H1 (cell line): ENCODE data around the gene WSCD2. TPM values are rescaled to one million over a fixed set of nuclear protein-coding genes. Genes with fewer than 3 reads are reported as not detected.

Source experiments
- CTCF ChIA-PET: fragments of 300-600 bp; sonication (Branson Sonifier 250); formaldehyde crosslinking; loops from one replicate; lab custom pipeline; 2021; ENCODE audit not compliant: partially characterized antibody; lab: Charles Lee
- POLR2A ChIA-PET: fragments of 300-600 bp; sonication (Branson Sonifier 250); formaldehyde crosslinking; loops from one replicate; lab custom pipeline; 2021; ENCODE audit warnings: inconsistent platforms; ENCODE audit not compliant: partially characterized antibody; lab: Charles Lee
- DNase-seq, 2 experiments: peaks; one replicate each; pipeline versions ENCODE4 v3.0.0 to v3.0.0-alpha.2; 2010 to 2022; ENCODE audit warnings: low spot score in 2 of 2, low read depth in 1 of 2, mixed read lengths in 1 of 2
- FAIRE-seq: peaks from 2 replicates; lab custom pipeline; 2011; peaks lifted over from hg19 to GRCh38; lab: Jason Lieb, UNC
- H2AFZ ChIP-seq: 2 replicates; pipeline ENCODE4 v1.8.1; 2012; ENCODE audit warnings: low read length, inconsistent platforms
- H2AK5ac ChIP-seq: 2 replicates; pipeline ENCODE4 v1.6.1; 2013; ENCODE audit warnings: low read depth, low read length
- H2BK120ac ChIP-seq: replicated peaks from 2 replicates; pipeline ENCODE3; 2013; ENCODE audit warnings: low read depth, low read length, inconsistent platforms
- H2BK12ac ChIP-seq: 2 replicates; pipeline ENCODE4 v1.6.1; 2013; ENCODE audit warnings: low read depth, low read length
- H2BK15ac ChIP-seq: 2 replicates; pipeline ENCODE4 v1.6.1; 2013; ENCODE audit warnings: low read length
- H2BK20ac ChIP-seq: 2 replicates; pipeline ENCODE4 v1.6.1; 2013; ENCODE audit warnings: low read length
- H2BK5ac ChIP-seq: 2 replicates; pipeline ENCODE4 v1.6.1; 2013; ENCODE audit warnings: low read depth, low read length
- H3K14ac ChIP-seq: 2 replicates; pipeline ENCODE4 v1.6.1; 2013; ENCODE audit warnings: inconsistent platforms; ENCODE audit not compliant: insufficient read length
- H3K18ac ChIP-seq: 2 replicates; pipeline ENCODE4 v1.6.1; 2013; ENCODE audit warnings: low read length; ENCODE audit errors: extremely low read depth
- H3K23ac ChIP-seq: 2 replicates; pipeline ENCODE4 v1.6.1; 2013; ENCODE audit warnings: inconsistent platforms; ENCODE audit not compliant: insufficient read length
- H3K23me2 ChIP-seq: 2 replicates; pipeline ENCODE4 v1.6.1; 2013; ENCODE audit warnings: low read depth, low read length
- H3K27ac ChIP-seq: 2 replicates; pipeline ENCODE4 v1.6.1; 2011; ENCODE audit warnings: low read depth, low read length, inconsistent platforms
- H3K27me3 ChIP-seq, 4 experiments: replicated peaks in 1 of 4; 1 replicate in 1 of 4; 2 replicates in 3 of 4; pipeline versions ENCODE4 v1.6.1 to v1.8.1; 2011 to 2013; ENCODE audit warnings: low read length in 3 of 4, mild to moderate bottlenecking in 3 of 4, inconsistent platforms in 2 of 4, mixed read lengths in 2 of 4, moderate library complexity in 1 of 4; ENCODE audit not compliant: control insufficient read depth in 3 of 4, insufficient read depth in 3 of 4; ENCODE audit errors: extremely low read depth in 1 of 4
- H3K36me3 ChIP-seq, 4 experiments: 2 replicates each; pipeline versions ENCODE4 v1.6.1 to v1.8.1; 2011 to 2013; ENCODE audit warnings: mild to moderate bottlenecking in 4 of 4, low read length in 3 of 4, moderate library complexity in 2 of 4, control low read depth in 1 of 4, inconsistent platforms in 1 of 4; ENCODE audit not compliant: insufficient read depth in 4 of 4, control insufficient read depth in 2 of 4
- H3K4ac ChIP-seq: replicated peaks from 2 replicates; pipeline ENCODE3; 2013; ENCODE audit warnings: low read length, low read depth, mixed read lengths, inconsistent platforms; ENCODE audit not compliant: insufficient read length
- H3K4me1 ChIP-seq, 4 experiments: replicated peaks in 1 of 4; 1 replicate in 1 of 4; 2 replicates in 3 of 4; pipeline versions ENCODE4 v1.6.1 to v1.8.1; 2011 to 2013; ENCODE audit warnings: low read length in 3 of 4, inconsistent platforms in 2 of 4, mixed read lengths in 1 of 4; ENCODE audit not compliant: insufficient read depth in 4 of 4, control insufficient read depth in 3 of 4
- H3K4me2 ChIP-seq, 2 experiments: 2 replicates each; pipeline versions ENCODE4 v1.6.1 to v1.8.1; 2011 to 2013; ENCODE audit warnings: low read depth in 2 of 2, low read length in 2 of 2, control low read depth in 1 of 2, inconsistent platforms in 1 of 2, mild to moderate bottlenecking in 1 of 2; ENCODE audit not compliant: insufficient read depth in 1 of 2
- H3K4me3 ChIP-seq, 4 experiments: fragments of 200-600, 300-600 bp in 1 of 4; sonication (generic), shearing (Covaris generic), sonication (Bioruptor Twin) in 1 of 4; 2 replicates each; pipeline versions ENCODE4 v1.5.1 to v1.8.1; 2011 to 2016; ENCODE audit warnings: low read length in 4 of 4, low read depth in 3 of 4, control low read depth in 2 of 4, inconsistent platforms in 2 of 4, mild to moderate bottlenecking in 2 of 4, mixed read lengths in 1 of 4, moderate library complexity in 1 of 4; ENCODE audit not compliant: insufficient read depth in 2 of 4; ENCODE audit errors: extremely low read depth in 1 of 4
- H3K56ac ChIP-seq: replicated peaks from 2 replicates; pipeline ENCODE3; 2013; ENCODE audit warnings: low read depth, mild to moderate bottlenecking, mixed read lengths, low read length, inconsistent platforms; ENCODE audit not compliant: insufficient read length
- H3K79me1 ChIP-seq: 2 replicates; pipeline ENCODE4 v1.6.1; 2013; ENCODE audit warnings: low read depth, low read length, control low read depth
- H3K79me2 ChIP-seq, 2 experiments: 2 replicates each; pipeline versions ENCODE4 v1.6.1 to v1.8.1; 2012 to 2013; ENCODE audit warnings: low read length in 2 of 2, mild to moderate bottlenecking in 2 of 2, inconsistent platforms in 1 of 2; ENCODE audit not compliant: insufficient read depth in 2 of 2, control insufficient read depth in 1 of 2
- H3K9ac ChIP-seq, 4 experiments: replicated peaks in 1 of 4; 1 replicate in 1 of 4; 2 replicates in 3 of 4; pipeline versions ENCODE4 v1.6.1 to v1.8.1; 2011 to 2013; ENCODE audit warnings: low read depth in 3 of 4, low read length in 3 of 4, control low read depth in 2 of 4, mild to moderate bottlenecking in 2 of 4, moderate library complexity in 2 of 4, inconsistent platforms in 1 of 4; ENCODE audit errors: extremely low read depth in 1 of 4
- H3K9me3 ChIP-seq, 2 experiments: 2 replicates each; pipeline versions ENCODE4 v1.6.1 to v1.8.1; 2012 to 2013; ENCODE audit warnings: mild to moderate bottlenecking in 2 of 2, moderate library complexity in 2 of 2, control low read depth in 1 of 2, inconsistent platforms in 1 of 2, low read depth in 1 of 2, low read length in 1 of 2, mixed read lengths in 1 of 2; ENCODE audit not compliant: insufficient read depth in 2 of 2
- H4K20me1 ChIP-seq, 2 experiments: replicated peaks in 1 of 2; 2 replicates each; pipeline versions ENCODE3 to v1.8.1; 2011 to 2013; ENCODE audit warnings: inconsistent platforms in 2 of 2, low read length in 2 of 2, mild to moderate bottlenecking in 1 of 2; ENCODE audit not compliant: insufficient read depth in 2 of 2, control insufficient read depth in 1 of 2
- H4K5ac ChIP-seq: 2 replicates; pipeline ENCODE4 v1.6.1; 2013; ENCODE audit warnings: low read length, low read depth, mixed read lengths, inconsistent platforms; ENCODE audit not compliant: insufficient read length
- H4K8ac ChIP-seq: 2 replicates; pipeline ENCODE4 v1.8.0; 2013; ENCODE audit warnings: mild to moderate bottlenecking, moderate library complexity, low read length, inconsistent platforms; ENCODE audit not compliant: insufficient read depth; ENCODE audit errors: extremely low read depth
- H4K91ac ChIP-seq: replicated peaks from 2 replicates; pipeline ENCODE3; 2013; ENCODE audit warnings: low read length, mixed read lengths, inconsistent platforms; ENCODE audit not compliant: insufficient read length
- CBX5 ChIP-seq: fragments of 300-800, 300-1000 bp; sonication (generic); IDR thresholded peaks from 2 replicates; pipeline ENCODE4 v1.7.1; 2016; ENCODE audit warnings: antibody characterized with exemption, low read length, low read depth
- EP300 ChIP-seq, 2 experiments: IDR thresholded peaks; 1 replicate in 1 of 2; 2 replicates in 1 of 2; pipeline ENCODE4 v1.6.1; 2011 to 2012; ENCODE audit warnings: low read depth in 2 of 2, low read length in 2 of 2, mild to moderate bottlenecking in 2 of 2, borderline replicate concordance in 1 of 2, inconsistent platforms in 1 of 2, moderate library complexity in 1 of 2
- JUN ChIP-seq: IDR thresholded peaks from 2 replicates; pipeline ENCODE4 v1.6.1; 2011; ENCODE audit warnings: low read depth, mild to moderate bottlenecking, improper control_type of control experiment, low read length
- SP1 ChIP-seq: IDR thresholded peaks from 2 replicates; pipeline ENCODE4 v1.6.1; 2011; ENCODE audit warnings: low read depth, low read length
- TAF7 ChIP-seq: optimal IDR thresholded peaks from 2 replicates; pipeline ENCODE3; 2011; ENCODE audit warnings: low read depth, mild to moderate bottlenecking, inconsistent platforms, low read length, moderate library complexity, borderline replicate concordance
- TCF12 ChIP-seq: IDR thresholded peaks from 2 replicates; pipeline ENCODE4 v1.6.1; 2011; ENCODE audit warnings: low read depth, mild to moderate bottlenecking, low read length
- WGBS, 2 experiments: shearing (Covaris generic) in 1 of 2; methylation state at CpG; one replicate each; pipeline versions ENCODE4 v1.1.6 to v1.1.7; 2013 to 2015; ENCODE audit warnings: low lambda C conversion rate in 2 of 2, mixed read lengths in 2 of 2, inconsistent platforms in 1 of 2, low coverage in 1 of 2, missing lambda C conversion rate in 1 of 2; ENCODE audit not compliant: insufficient replicate concordance in 2 of 2, insufficient coverage in 1 of 2, insufficient read length in 1 of 2; ENCODE audit errors: extremely low coverage in 1 of 2, missing lambda C conversion rate in 1 of 2; 5-methylcytosine and 5-hydroxymethylcytosine counted together
- polyA plus RNA-seq, 7 experiments: library from polyadenylated mRNA; depleted of rRNA in 3 of 7; stranded (reverse) in 5 of 7; unstranded in 2 of 7; fragments of >200 nt in 5 of 7; fragments of 200-250 nt in 2 of 7; gene quantifications; 1 replicate in 5 of 7; 2 replicates in 1 of 7; 4 replicates in 1 of 7; pipeline versions ENCODE4 v1.2.1 to v1.2.3, GENCODE V29; 2011 to 2013; ENCODE audit warnings: missing spikeins in 2 of 7, mixed read lengths in 2 of 7
- total RNA-seq: library from RNA; stranded (reverse); fragmentation: NEBNext Ultra II Directional; extraction: Animal tissue kit (Norgen Biotek cat#: 25700); gene quantifications from 2 replicates; pipeline ENCODE4 v1.2.1, GENCODE V29; 2021

Gene WSCD2
- total and polyA plus RNA-seq, 2 of the 8 experiments (the other 6 are each of a cell fraction or from before 2014, with no cell fraction given) = 1.3 to 2.2 TPM

DNA sequence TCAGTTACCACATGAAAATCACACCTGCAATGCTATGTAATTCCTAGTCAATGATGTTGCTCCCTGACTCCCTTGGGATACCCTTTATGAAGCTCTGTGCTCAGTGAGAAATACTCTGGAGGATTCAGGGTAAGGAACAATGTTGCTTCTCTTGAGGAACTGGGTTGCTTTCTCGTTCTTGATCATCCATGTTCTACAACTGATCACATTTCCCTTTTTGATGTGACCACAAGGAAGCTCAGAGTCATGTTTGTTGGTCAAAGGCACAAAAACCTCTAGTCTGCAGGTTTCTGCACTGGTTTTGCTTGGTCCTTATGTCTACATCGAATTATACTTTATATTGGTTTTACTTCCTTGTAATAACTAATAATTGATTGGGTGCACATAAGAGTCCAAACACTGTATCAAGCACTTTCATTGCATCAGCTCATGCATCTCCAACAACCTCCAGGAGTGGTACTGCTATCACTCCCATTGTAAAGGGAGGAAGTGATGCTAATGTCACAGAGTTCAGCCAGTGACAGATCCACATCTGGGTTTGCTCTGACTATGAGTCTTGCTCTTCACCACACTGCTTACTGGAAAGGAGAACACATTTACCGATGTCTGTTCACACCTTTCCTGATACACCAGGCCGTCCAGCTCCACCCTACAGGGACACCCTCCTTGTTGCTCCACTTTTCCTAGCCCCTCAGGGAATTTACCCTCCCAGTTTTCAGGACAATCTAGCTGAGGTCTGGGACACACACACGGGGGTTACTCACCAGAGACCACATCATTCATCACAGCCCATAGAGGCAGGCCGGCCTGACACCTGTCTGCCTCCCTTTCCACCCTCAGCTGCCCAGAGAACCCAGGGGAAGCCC is 169.0 kb downstream of the WSCD2 start:
- H4K5ac ChIP-seq = no peak overlapping the region
- H4K20me1 ChIP-seq = no peaks in the 10 kb centered on the region
- CTCF ChIA-PET = interaction anchor here (1.0 to 2.2 kb wide), 8 partner anchors 8 to 305 kb away, joined by 3 to 8 read pairs (median 4); no protein-coding TSS in a partner anchor
- no peak overlapping the region for H4K8ac ChIP-seq
- POLR2A ChIA-PET = no interaction called here
- no peak overlapping the region for H2BK12ac ChIP-seq
- no peaks in the 10 kb centered on the region for H3K23me2 ChIP-seq
- H2AFZ ChIP-seq = no peak overlapping the region
- H3K79me2 ChIP-seq = no peaks in the 10 kb centered on the region
- no peak overlapping the region for H2AK5ac ChIP-seq
- H3K27me3 ChIP-seq = no peaks in the 10 kb centered on the region
- H2BK120ac ChIP-seq = no peak overlapping the region
- no peak for DNase-seq
- no peak overlapping the region for H3K14ac ChIP-seq
- H3K56ac ChIP-seq = no peak overlapping the region
- no peak overlapping the region for H2BK20ac ChIP-seq
- no peak overlapping the region for H3K4me2 ChIP-seq
- H3K18ac ChIP-seq = no peak overlapping the region
- H3K4me3 ChIP-seq = no peak overlapping the region
- H3K4ac ChIP-seq = no peak overlapping the region
- H4K91ac ChIP-seq = no peak overlapping the region
- H2BK5ac ChIP-seq = no peak overlapping the region
- no peaks in the 10 kb centered on the region for H3K79me1 ChIP-seq
- WGBS, 2 experiments = 90% methylated on average over 6 of the region's 6 CpGs; no CpG with 5 or more reads in 1 of the 2 experiments
- no peak overlapping the region for H3K23ac ChIP-seq
- H3K27ac ChIP-seq = no peak overlapping the region
- no peaks in the 10 kb centered on the region for H3K36me3 ChIP-seq
- peaks cover 4 to 10% (median 5%) of the 10 kb centered on the region in 4 experiments; a peak in 6 of 7 replicates for H3K4me1 ChIP-seq
- TF ChIP-seq EP300 (IDR thresholded peaks at IDR 0.05; ENCODE audit: borderline replicate concordance in 1 of 2, low read depth in 2 of 2, low read length in 2 of 2) (no peak), CBX5 (no peak), JUN (no peak), TCF12 (no peak), TAF7 (no peak), SP1 (no peak)
- TF ChIP-seq, all 59 proteins: peak for 0
- Histone ChIP-seq H2BK15ac (no peak overlapping the region), H3K9me3 (no peaks in the 10 kb centered on the region), H3K9ac (no peak overlapping the region)
- FAIRE-seq = no peak
